Ovary (tissue), 9 donors: ENCODE data around the gene HSPA12B. TPM values are rescaled to one million over a fixed set of nuclear protein-coding genes. Genes with fewer than 3 reads are reported as not detected.

Experiments
- DNase-seq, 5 donors: peaks; one replicate each; pipeline ENCODE4 v3.0.0-alpha.2; 2019 to 2020
- H3K27ac ChIP-seq, 2 donors: fragments of 200-600 bp; one replicate each; pipeline versions ENCODE4 v1.5.1 to v1.8.0; 2019 to 2022
- H3K27me3 ChIP-seq: fragments of 200-600 bp; one replicate; pipeline ENCODE4 v1.8.0; 2022
- H3K36me3 ChIP-seq: fragments of 200-600 bp; sonication (generic); one replicate; pipeline ENCODE4 v1.5.1; 2019
- H3K4me1 ChIP-seq: one replicate; pipeline ENCODE4 v1.8.1; 2013; ENCODE audit warnings: mild to moderate bottlenecking, moderate library complexity; ENCODE audit not compliant: insufficient read depth
- H3K4me3 ChIP-seq: fragments of 200-600 bp; sonication (generic); one replicate; pipeline ENCODE4 v1.5.1; 2017
- H3K9me3 ChIP-seq, 2 donors: fragments of 200-600 bp in 1 of 2; sonication (generic) in 1 of 2; one replicate each; pipeline versions ENCODE4 v1.5.1 to v1.8.1; 2013 to 2019; ENCODE audit warnings: mild to moderate bottlenecking in 1 of 2, moderate library complexity in 1 of 2
- EP300 ChIP-seq: sonication (generic); formaldehyde crosslinking; IDR thresholded peaks from one replicate; pipeline ENCODE4 v1.6.1; 2017; ENCODE audit warnings: antibody characterized with exemption
- POLR2A ChIP-seq: fragments of 450-650 bp; IDR thresholded peaks from one replicate; pipeline ENCODE4 v1.6.1; 2017; ENCODE audit warnings: antibody characterized with exemption, mild to moderate bottlenecking, moderate library complexity
- WGBS, 3 donors: extraction: QIAGEN DNeasy Blood & Tissue Kit in 1 of 3; methylation state at CpG; one replicate each; pipeline versions ENCODE4 v1.1.5 to v1.1.7; 2013 to 2017; 5-methylcytosine and 5-hydroxymethylcytosine counted together
- intact Hi-C, 4 donors: fragments of 100-400 bp; cut with DNase I; formaldehyde crosslinking; loops; one replicate each; pipeline versions ENCODE4 v1.11.0 to v1.15.1; 2022 to 2023
- polyA plus RNA-seq, 2 donors: library from polyadenylated mRNA; stranded (reverse); fragments of 200-250 nt in 1 of 2; fragments of 350-450 nt in 1 of 2; fragmentation: Illumina TruSeq in 1 of 2; extraction: RNeasy Lipid Tissue Mini Kit (QIAGEN cat#74804) in 1 of 2; gene quantifications; one replicate each; pipeline ENCODE4 v1.2.3, GENCODE V29; 2013 to 2014
- total RNA-seq, 7 donors: library from RNA; depleted of rRNA in 2 of 7; stranded (reverse); fragments of >200 nt in 2 of 7; fragmentation: NEBNext Ultra II Directional in 3 of 7; extraction: Animal tissue kit (Norgen Biotek cat#: 25700) in 3 of 7; gene quantifications; one replicate each; pipeline versions ENCODE4 v1.1.0 to v1.2.4, GENCODE V29; 2016 to 2023
- TF ChIP-seq, protein P1 (sequence below), 3 donors: fragments of 450-650 bp in 2 of 3; fragments of 200-600 bp in 1 of 3; IDR thresholded peaks; one replicate each; pipeline versions ENCODE4 v1.5.1 to v1.8.0; 2016 to 2022; ENCODE audit warnings: antibody characterized with exemption in 3 of 3, mild to moderate bottlenecking in 1 of 3
- donor health status: DM: no; HTN: no; CAD: no; lungs with moderate emphysema.
- donor health status: DM: no; HTN: no; CAD: no.
- donor health status: Bipolar disorder and iron deficiency.
- donor health status: DM: yes; HTN: yes; CAD: no.
- donor health status: DM: no; HTN: no; CAD: no.
- donor health status: DM: yes; HTN: yes; CAD: no.

Gene HSPA12B
- total and polyA plus RNA-seq, 9 donors, result 4.6 to 22.8 (median 7.4) TPM

DNA sequence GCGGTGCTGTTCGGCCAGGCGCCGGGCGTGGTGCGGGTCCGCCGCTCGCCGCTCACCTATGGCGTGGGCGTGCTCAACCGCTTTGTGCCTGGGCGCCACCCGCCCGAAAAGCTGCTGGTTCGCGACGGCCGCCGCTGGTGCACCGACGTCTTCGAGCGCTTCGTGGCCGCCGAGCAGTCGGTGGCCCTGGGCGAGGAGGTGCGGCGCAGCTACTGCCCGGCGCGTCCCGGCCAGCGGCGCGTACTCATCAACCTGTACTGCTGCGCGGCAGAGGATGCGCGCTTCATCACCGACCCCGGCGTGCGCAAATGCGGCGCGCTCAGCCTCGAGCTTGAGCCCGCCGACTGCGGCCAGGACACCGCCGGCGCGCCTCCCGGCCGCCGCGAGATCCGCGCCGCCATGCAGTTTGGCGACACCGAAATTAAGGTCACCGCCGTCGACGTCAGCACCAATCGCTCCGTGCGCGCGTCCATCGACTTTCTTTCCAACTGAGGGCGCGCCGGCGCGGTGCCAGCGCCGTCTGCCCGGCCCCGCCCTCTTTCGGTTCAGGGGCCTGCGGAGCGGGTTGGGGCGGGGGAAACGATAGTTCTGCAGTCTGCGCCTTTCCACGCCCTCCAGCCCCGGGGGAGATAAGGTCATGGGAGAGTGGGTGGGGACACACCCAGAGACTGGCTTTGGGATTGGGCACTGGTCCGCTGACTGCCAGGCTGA lies 19.3 kb downstream of the HSPA12B start:
- Histone ChIP-seq H3K27me3 (no peaks in the 10 kb centered on the region), H3K4me1 (no peaks in the 10 kb centered on the region), H3K36me3 (no peaks in the 10 kb centered on the region), H3K9me3 (no peaks in the 10 kb centered on the region), H3K4me3 (no peak overlapping the region), H3K27ac (no peak overlapping the region)
- TF ChIP-seq, protein P1, sequence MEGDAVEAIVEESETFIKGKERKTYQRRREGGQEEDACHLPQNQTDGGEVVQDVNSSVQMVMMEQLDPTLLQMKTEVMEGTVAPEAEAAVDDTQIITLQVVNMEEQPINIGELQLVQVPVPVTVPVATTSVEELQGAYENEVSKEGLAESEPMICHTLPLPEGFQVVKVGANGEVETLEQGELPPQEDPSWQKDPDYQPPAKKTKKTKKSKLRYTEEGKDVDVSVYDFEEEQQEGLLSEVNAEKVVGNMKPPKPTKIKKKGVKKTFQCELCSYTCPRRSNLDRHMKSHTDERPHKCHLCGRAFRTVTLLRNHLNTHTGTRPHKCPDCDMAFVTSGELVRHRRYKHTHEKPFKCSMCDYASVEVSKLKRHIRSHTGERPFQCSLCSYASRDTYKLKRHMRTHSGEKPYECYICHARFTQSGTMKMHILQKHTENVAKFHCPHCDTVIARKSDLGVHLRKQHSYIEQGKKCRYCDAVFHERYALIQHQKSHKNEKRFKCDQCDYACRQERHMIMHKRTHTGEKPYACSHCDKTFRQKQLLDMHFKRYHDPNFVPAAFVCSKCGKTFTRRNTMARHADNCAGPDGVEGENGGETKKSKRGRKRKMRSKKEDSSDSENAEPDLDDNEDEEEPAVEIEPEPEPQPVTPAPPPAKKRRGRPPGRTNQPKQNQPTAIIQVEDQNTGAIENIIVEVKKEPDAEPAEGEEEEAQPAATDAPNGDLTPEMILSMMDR (IDR thresholded peaks at IDR 0.05), result no peak
- no peak for TF ChIP-seq EP300
- no peak for TF ChIP-seq POLR2A
- DNase-seq, result no peak
- 76 to 80% (median 78%) methylated on average over 70 to 95 of the region's 95 CpGs for WGBS, 3 donors
- intact Hi-C loops, result no loop called here

GRCh38 chr20:3752386-3752759 lies 19.9 kb downstream of the HSPA12B start:
- Histone ChIP-seq H3K4me3 (no peak overlapping the region), H3K9me3 (no peaks in the 10 kb centered on the region), H3K27me3 (no peaks in the 10 kb centered on the region), H3K36me3 (no peaks in the 10 kb centered on the region), H3K27ac (no peak overlapping the region), H3K4me1 (no peaks in the 10 kb centered on the region)
- intact Hi-C loops, result no loop called here
- WGBS, 3 donors, result 65 to 82% (median 66%) methylated on average over 13 of the region's 13 CpGs
- TF ChIP-seq, protein P1 (IDR thresholded peaks at IDR 0.05), result no peak
- TF ChIP-seq EP300, result no peak
- TF ChIP-seq POLR2A, result no peak
- DNase-seq, result no peak

GRCh38 chr20:3753098-3753497 lies 20.6 kb downstream of the HSPA12B start:
- no peaks in the 10 kb centered on the region for H3K4me1 ChIP-seq
- TF ChIP-seq, protein P1 (IDR thresholded peaks at IDR 0.05), result peak; percentile 51 to 66 (median 53)
- TF ChIP-seq EP300 (no peak), POLR2A (peak; percentile 13)
- 38 to 42% (median 41%) methylated on average over 4 of the region's 4 CpGs for WGBS, 3 donors
- no peaks in the 10 kb centered on the region for H3K9me3 ChIP-seq
- intact Hi-C loops, result no loop called here
- DNase-seq, result peak; percentile 53 to 78 (median 68)
- H3K27ac ChIP-seq, result no peak overlapping the region
- no peaks in the 10 kb centered on the region for H3K27me3 ChIP-seq
- H3K4me3 ChIP-seq, result no peak overlapping the region
- H3K36me3 ChIP-seq, result no peaks in the 10 kb centered on the region

- no peaks in the 10 kb centered on the region for H3K9me3 ChIP-seq
- no peak overlapping the region for H3K27ac ChIP-seq
- 68 to 77% (median 70%) methylated on average over 25 to 26 of the region's 26 CpGs for WGBS, 3 donors
- intact Hi-C loops, result no loop called here
- H3K4me1 ChIP-seq, result no peaks in the 10 kb centered on the region
- no peak for DNase-seq
- no peak overlapping the region for H3K4me3 ChIP-seq
- H3K27me3 ChIP-seq, result no peaks in the 10 kb centered on the region
- H3K36me3 ChIP-seq, result no peaks in the 10 kb centered on the region
- TF ChIP-seq, protein P1 (IDR thresholded peaks at IDR 0.05), result no peak
- TF ChIP-seq POLR2A (no peak), EP300 (no peak)
Observed at GRCh38 chr20:3753501-3754275, 21.2 kb downstream of the HSPA12B start.
